ENCODE measurements around the gene FLRT1.

Gene FLRT1

GRCh38 chr11:64051297-64051696 is 15.6 kb downstream of the FLRT1 start:
- DNase-seq: no peak

DNA sequence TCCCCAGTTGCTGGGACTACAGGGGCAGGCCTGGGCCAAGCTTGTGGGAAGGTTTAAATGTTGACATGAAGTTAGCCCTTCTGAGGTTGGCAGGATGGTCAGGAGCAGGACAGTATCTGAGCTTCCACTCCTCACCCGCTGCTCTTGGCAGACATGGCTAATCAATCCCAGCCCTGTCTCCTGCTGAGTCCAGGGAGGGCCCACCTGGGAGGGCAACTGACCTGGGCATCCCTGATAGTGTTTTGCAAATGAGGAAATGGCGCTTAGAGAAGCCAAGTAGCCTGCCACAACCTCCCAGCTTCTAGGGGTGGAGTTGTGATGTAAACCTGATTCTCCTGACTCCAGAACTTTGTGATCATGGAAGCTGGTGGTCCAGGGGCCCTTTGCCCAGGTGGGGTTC is 16.7 kb downstream of the FLRT1 start:
- DNase-seq: no peak

DNA sequence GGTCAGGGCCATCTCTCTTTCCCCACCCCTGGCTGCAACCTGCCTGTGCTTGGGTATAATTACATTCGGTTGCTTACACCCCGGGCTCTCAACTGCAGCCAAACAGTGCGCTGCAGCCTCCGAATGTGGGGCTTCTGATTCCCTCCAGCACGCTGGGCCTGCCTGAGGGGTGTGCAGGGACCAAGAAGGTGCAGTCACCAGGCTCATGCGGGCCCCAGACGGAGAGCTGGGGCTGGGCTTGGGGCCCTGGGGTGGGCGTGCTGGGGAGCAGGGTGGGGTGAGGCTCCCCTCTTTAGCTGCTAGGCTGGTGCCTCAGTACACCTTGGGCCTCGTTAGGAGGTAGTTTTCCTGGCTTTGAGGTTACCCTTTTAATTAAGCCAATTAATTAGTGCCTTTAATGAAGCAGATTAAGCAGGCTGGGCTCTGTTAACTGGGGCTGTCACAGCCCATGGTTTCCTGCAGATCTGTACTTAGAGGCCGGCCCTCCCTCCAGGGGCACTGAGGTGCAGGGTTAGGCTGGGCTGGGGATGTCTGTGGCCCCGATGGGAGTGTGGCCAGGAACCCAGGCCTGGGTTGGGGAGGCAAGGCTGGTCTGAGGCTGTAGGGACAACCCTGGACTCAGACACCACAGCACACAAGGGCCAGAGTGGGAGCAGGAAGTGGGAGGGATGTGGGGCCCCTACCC is 17.3 kb downstream of the FLRT1 start:
- no peak for DNase-seq

DNA sequence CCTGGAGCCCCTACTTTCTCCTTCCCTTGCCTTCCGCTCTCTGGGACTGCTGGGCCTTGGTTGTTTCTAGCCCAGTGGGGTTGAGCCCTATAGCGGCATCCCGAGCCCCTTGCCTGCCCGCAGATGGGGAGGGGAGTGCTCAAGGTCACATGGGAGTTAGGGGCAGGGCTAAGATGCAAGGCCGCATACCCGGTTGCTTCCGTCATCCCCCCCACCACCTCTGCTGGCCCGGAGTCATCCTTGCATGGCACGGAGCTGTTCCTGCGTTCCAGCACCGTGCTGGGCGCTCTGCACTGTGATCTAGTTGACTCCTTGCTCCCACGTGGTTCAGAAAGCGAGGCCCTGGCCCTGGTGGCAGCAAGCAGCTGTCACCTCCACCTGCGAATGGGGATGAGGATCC is 18.0 kb downstream of the FLRT1 start:
- no peak for DNase-seq

- no peak for DNase-seq
These were observed 19.3 kb downstream of the FLRT1 start for GRCh38 chr11:64055077-64055476.

GRCh38 chr11:64056213-64056785 is 20.6 kb downstream of the FLRT1 start:
- no peak for DNase-seq

DNA sequence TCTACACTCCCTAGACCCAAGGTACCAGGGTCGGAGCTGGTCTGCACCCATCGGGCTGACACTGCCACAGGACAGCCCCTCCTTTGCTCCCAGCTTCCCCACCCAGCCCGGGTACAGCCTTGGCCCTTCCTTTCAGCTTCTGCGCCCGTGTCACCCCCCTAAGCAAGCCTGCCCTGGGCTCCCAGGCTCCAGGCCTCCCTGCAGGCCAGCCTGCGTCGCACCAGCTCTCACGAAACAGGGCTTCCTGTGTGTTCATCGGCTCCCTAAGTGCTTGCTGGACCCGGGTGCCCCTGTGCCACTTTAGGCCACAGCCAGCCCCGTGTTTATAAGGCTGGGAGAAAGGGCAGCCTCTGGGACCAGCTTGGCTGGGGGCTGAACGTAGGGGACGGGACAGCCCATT is 21.1 kb downstream of the FLRT1 start:
- DNase-seq: no peak

DNA sequence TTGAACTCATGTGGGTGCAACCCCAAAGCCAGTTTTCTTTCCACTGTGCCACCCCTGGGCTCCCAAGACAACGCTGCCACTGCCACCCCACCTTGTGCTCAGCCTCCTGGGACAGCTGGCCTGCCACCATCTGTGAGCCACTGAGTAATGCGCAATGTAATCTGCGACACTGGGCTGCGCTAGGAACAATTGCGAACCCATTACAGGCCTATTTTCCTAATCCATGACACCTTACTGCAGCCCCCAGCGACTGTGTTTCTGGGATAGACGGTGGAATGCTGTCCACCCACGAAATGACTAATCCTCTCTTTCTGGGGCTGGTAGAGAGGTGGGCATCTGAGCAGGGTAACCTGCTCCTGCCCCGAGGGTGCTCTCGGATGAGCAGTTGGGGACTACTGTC is 22.2 kb downstream of the FLRT1 start:
- no peak for DNase-seq

GRCh38 chr11:64058494-64058893 is 22.8 kb downstream of the FLRT1 start:
- DNase-seq: no peak

GRCh38 chr11:64059339-64060140 is 23.8 kb downstream of the FLRT1 start:
- no peak for DNase-seq

- no peak for DNase-seq
These were observed 24.6 kb downstream of the FLRT1 start for GRCh38 chr11:64060263-64060860.

- no peak for DNase-seq
These were observed 25.2 kb downstream of the FLRT1 start for GRCh38 chr11:64060861-64061444.

GRCh38 chr11:64062185-64063039 is 26.7 kb downstream of the FLRT1 start:
- no peak for DNase-seq

- no peak for DNase-seq
These were observed 28.0 kb downstream of the FLRT1 start for GRCh38 chr11:64063777-64064176.

DNA sequence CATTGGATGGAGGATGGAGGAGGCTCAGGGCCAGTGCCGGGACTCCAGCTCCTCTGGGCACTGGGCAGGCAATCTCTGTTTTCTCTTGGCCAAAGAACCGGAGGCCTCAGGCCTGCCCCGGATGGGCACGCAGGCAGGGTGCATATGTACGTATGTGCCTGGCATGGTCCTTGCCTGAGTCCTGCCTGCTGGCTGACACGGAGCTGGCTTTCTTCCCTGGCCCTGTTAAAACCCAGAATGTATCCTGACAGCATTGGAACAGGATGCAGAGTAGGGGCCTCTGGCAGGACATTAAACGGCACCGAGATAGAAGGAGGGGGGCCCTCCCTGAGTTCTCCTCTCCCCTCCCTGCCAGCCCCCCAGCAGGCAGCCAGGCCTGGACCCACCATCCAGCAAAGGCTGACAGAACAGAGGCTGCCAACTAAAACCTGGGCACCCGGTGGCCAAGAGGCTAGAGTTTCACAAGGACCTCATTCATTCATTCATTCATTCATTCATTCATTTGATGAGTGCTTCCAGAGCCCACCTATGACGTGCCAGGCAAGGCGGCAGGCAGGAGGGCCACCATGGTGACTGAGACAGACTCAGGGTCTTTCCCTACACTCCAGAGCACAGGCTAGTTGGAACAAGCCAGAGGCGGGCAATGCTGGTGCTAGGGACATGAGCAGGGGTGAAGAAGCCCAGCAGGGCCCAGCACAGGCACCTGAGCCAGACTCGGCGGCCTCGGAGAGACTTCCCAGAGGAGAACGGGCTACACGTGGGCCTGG is 28.8 kb downstream of the FLRT1 start:
- DNase-seq: no peak

- no peak for DNase-seq
These were observed 29.4 kb downstream of the FLRT1 start for GRCh38 chr11:64065141-64065465.

- DNase-seq: no peak
These were observed 30.0 kb downstream of the FLRT1 start for GRCh38 chr11:64065712-64066111.

GRCh38 chr11:64067230-64067993 is 31.7 kb downstream of the FLRT1 start:
- no peak for DNase-seq

DNA sequence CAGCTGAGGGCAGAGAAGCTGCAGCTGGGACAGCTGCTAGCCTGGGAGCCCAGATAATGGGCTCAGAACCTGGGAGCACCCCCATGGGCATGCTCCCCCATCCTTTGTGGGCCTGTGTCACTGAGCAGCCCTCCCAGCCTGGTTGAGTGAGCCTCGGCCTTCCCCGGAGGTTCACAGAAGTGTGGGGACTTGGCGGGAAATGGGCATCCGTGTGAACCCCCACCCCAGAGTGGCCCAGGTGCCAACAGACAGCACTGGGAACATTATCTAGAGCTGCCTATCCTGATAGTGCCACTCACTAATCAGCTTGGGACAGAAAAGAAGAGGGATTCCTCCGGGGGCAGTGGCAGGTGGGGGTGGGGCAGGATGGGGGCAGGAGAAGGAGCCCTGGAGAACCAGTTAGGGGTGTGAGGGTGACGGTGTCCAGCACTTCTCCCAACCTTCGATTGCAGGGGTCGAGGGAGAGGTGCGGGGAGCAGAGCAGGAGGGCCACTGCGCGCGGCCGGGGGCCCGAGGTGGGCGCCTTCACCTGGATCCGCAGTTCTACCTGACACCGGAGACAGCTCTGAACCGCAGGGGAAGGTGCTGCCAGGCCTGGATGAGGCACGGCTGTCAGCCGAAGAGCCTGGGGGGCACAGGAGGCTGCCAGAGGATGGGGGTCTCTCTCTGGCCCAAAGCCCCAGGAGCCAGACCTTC is 33.1 kb downstream of the FLRT1 start:
- no peak for DNase-seq
